ENCODE data around the gene CORO2B.
"Not testable (repeated sequence)": the region's sequence is repeated elsewhere in the genome, so short reads cannot be mapped to it uniquely, and the experiment has no call there.

Gene CORO2B

DNA sequence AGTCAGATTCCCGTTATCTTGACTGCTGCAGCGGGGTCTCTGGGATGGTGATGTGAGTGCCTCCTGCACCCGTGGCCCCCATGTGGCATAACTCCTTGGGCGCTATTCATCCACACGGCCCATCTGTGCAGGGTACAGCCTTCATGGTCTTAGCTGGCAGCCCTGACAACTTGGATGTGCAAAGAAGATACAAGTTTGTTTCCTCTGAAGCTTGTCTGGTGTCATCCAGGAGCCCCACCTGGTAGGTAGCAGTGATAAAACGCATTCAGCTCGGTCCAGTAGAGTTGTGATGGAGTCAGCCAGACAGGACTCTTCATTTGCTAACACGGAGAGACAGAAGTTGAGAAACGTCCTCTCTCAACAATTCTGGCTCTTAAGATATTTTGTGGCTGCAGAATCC lies 53.3 kb downstream of the CORO2B start:
- no peak for DNase-seq

DNA sequence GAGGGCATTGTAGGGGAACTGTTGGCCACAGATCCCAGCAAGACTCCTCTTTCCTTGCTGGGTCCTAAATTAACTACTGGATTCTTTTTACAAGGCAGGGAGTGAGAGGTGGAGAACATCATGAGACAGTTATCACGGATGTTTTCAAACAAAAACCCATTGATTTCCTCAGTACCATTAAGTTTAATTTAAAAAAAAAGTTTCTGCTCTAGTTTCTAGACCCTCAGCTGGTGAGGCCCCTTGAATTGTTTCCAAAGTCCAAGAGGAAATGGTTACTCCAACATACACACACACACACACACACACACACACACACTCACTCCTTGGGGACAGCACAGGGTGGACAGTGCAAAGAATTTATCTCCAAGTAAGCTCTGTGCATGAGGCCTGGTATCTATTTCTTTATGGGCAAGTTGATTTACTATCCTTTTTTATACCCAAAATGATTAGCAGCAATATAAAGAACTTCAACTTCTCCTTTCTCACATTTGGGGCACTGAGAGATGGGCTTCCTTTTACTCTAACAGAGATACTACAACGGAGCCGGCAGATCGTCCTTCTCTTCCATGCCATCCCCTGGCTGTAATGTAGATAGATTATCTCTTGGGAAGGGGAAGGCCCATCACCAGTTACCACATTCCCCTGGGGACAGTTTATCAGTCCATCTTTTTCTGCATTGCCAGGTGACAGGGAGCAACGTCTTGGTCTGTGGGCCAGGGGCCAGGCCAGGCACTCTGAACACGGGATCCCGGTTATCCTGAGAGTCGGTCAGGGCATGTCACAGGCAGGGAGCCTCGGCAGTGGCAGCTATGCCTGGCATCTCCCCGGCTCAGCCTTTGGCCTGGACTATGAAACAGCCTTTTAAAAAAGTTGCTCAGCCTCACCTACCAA lies 54.7 kb downstream of the CORO2B start:
- DNase-seq = no peak

DNA sequence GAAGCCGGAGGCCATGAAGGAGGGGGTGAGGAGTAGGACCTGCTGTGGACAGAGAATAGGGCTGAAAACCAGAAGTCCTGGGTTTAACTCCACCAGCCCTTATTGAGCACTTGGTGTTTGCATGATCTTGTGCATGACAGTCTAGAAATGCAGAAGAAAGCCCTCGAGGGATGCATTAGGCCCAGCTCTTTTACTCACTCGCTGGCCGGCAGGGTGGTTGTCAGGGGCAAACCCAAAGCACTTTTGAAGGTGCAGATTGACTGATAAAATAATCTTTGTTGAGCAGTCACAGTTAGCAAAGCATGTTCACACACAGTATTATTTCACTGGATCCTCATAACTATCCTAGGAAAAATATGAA lies 55.3 kb downstream of the CORO2B start:
- no peak for DNase-seq

DNA sequence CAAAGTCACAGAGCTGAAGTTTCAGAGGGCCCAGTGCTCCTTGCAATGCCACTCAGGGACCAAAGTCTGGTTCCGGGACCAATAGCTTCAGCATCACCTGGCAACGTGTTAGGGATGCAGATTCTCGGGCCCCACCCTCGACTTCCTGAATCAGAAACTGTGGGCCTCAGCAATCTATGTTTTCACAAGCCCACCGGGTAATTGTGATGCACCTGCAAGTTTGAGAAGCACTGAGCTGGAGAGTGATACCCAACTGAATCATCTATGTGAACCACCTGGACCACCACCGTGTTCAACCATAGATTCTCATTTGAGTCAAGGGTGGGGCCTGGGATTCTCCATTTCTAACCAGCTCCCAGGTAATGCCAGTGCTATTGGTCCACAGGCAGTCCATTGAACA lies 55.7 kb downstream of the CORO2B start:
- no peak for DNase-seq

DNA sequence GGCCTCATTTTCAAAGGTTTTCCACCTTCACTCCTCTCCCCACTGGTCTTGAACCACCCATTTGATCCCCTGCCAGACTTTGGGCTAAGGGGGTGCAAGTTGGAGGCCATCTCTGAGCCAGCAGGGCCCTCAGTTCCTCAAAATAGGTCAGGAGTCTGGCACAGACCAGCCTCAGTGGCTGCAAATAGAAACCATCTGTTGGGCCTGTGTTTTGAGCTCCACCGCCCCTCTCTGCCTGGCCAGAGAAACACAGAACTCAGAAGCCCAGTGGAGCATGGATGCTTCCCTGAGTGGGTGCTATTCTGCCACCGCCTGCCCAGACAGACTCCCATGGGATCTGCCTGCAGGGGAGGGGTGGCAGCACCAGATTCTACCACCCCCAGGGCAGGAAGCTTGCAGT lies 56.3 kb downstream of the CORO2B start:
- DNase-seq = no peak

DNA sequence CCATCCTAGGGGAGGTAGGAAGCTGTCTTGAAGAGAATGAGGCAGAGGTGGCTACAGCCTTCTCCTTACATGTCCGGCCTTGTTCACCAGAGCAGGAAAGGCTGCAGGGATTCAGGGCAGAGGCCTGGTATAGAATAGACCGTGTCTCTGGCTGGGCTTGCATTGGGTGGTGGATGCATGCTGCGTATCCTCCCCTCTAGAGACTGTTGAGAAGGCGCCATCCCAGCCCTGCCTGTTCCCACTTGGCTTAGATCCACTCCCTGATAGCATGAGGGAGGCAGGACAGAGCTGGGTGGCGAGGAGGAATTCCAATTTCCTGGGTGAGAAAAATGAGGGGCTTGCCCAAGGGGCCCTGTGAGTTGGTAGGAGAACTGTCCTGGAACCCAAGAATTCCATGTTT lies 57.5 kb downstream of the CORO2B start:
- DNase-seq = no peak

DNA sequence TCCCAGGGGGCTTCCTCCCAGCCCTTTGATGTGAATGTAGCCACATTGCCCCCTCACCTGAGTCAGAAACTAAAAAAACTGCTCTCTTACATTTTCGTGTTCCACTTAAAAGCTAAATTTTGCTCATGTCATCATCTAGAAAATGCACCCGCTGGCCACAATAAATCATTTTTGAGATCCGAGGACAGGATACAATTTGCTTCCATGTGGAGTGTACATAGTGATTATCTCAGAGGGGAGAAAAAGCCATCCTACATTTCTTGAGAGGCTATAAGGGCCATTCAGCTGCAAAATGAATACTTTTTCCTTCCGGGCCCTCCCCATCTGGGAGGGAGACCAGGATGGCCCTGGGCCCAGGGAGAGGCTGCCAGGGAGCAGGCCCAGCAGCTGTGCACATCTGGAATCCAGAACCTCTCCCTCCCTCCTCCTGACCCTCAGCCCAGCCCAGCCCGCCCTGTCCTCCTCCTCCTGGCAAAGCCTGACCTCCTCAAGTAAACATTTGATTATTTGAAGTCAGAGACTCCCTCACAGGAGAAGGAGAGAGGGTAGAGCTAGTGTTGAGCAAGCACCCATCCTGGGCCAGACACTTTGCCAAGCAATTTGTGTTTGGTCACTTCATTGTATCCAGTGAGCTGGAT lies 59.1 kb downstream of the CORO2B start:
- DNase-seq = no peak

DNA sequence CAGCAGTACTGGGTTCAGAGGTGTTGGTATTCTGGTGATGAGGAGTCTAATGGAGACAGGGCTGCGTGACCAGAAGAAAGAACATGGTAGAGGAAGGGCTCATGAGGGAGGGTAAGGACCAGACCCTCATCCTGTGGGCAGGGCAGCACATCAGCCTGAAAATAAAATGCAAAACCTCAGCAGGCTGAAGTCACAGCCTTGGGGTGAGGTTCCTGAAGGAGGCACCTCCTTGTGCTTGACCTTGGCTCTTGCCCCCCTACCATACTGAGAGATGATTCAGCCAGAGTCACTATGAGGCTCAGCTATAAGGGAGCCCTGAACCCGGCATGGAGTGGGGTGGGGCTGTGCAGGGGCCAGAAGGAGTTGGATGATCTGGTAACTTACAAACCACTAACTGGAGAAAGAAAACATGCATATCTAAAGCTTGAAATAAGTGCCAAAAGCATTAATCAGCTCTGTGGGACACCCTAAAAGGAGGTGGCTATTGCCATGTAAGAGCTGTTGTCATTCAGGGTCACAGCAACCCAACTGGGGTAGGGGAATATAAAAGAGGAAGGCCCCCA lies 60.2 kb downstream of the CORO2B start:
- no peak for DNase-seq

DNA sequence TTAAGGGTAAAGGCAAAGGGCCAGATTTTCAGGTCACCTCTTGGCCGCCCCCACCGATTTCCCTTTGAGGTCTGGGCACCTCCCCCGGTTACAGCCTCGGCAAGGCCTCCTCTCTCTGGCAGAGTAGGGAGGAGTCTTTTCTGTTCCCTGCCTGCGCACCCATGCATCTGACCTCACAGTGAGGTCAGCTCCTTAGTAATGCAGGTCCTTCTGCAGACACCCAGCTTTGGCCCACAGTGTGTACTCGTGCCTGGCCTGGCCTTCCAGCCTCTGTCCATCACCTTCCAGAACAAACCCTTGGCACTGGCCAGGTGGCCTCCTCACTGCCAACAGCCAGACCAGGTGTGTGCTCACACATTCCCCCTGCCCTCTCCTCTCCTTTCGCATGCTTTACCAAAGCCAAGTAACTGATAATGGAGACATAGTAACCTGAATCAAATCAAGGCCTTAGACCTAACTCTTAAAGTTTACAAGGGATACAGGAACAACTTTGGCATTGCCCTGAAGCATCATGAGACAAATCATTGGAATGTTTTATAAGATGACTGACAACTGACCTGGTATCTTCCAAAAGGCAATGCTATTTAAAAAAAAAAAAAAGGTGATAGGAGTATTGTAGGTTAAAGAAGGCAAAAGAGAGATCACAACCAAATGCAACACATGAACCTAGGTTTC lies 61.3 kb downstream of the CORO2B start:
- DNase-seq = no peak

DNA sequence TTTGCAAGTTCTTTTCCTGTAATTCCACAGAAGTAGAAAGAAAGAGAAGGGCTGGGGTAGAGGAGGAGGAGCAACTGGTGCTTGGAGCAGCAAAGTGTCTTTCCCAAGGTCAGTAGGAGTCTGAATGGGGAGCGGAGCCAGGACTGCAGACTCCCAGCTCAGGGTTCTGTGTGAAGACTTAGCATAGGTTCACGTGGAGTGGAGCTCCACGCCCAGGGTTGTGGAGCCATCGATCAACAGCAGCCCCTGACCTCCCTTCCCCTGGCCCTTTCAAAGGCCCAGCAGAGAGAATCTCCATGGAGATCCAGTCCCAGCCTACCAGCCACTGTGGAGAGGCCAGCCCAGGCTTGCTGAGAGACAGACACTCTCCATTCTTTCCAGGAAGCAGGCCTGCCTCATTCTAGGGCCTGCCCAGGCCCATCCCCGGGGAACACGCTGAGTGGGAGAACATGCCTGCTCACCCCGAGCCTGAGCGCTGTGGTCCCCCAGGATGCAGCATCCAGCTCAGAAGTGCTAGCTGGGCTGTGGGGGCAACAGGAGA lies 62.1 kb downstream of the CORO2B start:
- DNase-seq = no peak

DNA sequence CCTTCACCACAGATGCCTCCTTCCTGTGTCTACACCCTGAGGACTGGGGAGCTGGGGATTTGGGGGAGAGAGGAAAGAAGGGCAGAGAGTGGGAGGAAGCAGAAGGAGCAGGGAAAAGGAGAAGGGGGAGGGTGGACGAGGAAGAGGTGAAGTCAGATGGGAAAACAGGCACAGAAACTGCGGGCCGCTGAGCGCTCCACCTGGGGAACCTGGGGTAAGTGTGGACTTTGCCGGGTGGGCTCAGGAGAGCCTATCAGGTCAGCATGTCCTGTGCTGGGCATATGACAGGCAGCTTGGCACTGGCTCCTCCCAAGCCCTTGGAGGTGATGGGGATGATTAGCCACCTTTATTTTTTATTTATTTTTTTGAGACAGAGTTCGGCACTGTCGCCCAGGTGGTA lies 62.6 kb downstream of the CORO2B start:
- DNase-seq = no peak

DNA sequence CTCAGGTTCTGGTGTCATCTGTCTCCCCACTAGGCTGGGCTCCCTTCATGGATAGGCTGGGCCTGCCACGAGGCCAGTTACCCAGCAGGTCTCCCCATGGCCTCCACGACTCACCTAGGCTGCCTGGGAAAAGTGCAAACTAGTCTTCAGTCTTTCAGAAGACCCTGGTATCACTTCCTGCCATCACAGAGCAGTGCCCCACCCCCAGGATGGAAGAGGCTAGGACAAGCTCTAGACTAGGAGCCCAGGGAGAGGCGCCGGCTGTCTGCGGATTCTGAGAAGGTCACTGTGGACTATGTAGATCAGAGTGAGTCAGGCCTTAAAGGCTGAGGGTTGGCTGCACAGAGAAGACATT lies 63.7 kb downstream of the CORO2B start:
- no peak for DNase-seq

DNA sequence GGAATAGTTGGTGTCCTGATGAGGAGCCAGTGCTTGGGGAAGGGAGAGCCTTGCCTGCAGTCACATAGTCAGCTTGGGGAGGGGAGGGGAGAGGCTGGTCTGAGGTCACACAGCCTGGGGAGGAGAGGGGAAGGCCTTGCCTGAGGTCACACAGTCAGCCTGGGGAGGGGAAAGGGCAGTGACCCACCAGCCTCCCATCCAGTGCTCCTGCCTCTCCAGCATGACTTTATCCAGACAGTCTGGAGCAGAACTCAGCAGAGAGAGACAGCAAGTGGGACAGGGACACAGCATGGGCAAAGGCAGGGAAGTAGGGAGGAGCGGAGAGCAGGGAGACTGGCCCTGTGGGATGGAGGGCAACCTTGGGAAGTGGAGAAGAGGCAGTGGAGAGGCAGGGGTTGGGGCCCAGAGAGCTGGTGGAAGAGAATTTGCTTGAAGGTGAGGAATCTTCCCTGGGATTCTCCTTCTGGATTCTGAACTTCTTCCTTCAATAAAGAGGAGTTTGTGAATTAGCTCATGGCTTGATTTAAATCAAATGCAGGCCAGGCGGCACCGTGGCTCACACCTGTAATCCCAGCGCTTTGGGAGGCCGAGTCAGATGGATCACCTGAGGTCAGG lies 64.5 kb downstream of the CORO2B start:
- DNase-seq = no peak

DNA sequence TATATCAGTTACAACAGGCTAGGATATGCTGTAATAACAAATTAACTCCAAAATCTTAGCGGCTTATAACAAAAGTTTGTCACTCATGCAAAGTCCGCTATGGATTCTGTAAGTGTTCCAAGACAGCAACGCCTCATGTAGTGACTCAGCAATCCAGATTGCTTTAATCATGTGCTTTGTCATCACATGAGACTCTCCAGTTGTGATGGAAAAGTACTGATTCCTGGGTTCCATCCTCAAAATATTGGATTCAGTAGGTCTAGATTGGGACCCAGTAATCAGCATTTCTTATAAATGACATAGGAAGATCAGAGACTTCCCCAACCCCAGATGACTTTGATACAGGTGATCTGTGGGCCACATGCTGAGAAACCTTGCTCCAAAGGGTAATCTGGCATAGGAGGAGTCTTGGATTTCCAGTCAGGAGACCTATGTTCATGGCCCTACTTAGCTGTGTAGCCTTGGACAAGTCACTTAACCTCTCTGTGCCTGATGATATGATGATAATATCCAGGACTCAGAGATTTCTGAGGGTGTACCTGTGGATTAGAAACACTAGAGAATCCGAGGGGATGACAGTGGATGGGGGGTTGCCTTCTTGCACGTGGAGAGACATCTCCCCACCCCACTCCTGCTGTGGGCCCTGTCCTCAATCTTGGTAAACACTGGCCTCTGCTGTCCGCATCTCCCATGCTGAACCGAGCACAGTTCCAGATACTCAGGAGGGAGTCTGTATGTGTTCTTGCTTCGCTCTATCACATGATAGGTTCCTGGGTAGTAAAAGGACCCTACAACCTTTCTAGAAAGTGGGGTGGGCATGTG lies 65.5 kb downstream of the CORO2B start:
- no peak for DNase-seq

DNA sequence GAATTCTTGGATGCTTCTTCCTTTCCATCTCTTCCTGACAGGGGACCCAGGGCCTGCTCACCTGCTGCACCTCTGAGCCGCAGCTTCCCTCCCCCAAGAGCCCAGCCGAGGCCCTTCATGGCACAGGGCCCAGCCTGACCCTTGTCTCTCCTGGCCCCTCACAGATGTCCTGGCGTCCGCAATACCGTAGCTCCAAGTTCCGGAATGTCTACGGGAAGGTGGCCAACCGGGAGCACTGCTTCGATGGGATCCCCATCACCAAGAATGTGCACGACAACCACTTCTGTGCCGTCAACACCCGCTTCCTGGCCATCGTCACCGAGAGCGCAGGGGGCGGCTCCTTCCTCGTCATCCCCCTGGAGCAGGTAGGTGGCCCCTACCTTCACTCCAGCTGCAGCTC lies 66.2 kb downstream of the CORO2B start:
- no peak for DNase-seq

DNA sequence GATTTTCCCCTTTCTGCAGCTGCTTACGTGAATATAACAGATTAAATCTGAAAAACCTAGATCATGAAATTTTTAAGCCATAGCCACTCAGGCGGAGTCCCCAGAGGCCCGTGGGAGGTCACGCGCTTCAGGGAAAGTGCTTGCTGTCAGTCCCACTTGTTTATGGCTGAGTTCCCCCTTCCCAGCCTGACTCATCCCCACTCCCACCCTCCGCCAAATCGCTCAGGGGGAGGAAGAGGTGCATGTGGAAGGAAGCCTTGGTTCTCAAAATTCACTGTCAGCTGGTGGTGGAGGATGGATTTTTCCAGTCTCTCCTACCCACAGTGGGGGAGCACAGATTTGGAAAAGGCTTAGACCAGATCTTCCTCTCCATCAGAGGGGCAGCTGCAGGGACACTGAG lies 67.4 kb downstream of the CORO2B start:
- DNase-seq = no peak

DNA sequence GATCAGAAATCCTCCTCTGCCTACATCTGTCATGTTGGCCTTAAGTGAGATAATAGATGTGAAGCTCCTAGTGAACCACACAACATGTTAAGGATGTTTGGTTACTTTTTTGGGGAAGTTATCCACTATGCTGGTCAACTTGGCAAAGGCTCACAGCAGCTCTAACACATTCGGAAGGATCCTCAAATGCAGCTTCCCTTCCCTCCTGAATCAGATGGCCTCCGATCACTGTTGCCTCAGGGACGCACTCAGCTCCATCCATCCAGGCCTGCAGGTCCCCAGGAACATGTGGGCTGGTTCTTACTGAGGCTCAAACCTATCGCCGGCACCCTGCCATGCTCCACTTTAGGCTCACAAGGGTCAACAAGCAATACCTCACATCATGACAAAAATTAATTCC lies 67.9 kb downstream of the CORO2B start:
- DNase-seq = no peak

DNA sequence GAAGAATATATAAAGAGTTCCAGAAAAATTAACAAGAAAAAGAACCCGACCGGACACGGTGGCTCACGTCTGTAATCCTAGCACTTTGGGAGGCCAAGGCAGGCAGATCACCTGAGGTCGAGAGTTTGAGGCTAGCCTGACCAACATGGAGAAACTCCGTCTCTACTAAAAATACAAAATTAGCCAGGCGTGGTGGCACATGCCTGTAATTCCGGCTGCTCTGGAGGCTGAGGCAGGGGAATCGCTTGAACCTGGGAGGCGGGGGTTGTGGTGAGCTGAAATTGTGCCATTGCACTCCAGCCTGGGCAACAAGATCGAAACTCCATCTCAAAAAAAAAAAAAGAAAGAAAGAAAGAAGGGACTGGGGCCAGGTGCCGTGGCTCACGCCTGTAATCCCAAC lies 68.6 kb downstream of the CORO2B start:
- not testable (repeated sequence) for DNase-seq

DNA sequence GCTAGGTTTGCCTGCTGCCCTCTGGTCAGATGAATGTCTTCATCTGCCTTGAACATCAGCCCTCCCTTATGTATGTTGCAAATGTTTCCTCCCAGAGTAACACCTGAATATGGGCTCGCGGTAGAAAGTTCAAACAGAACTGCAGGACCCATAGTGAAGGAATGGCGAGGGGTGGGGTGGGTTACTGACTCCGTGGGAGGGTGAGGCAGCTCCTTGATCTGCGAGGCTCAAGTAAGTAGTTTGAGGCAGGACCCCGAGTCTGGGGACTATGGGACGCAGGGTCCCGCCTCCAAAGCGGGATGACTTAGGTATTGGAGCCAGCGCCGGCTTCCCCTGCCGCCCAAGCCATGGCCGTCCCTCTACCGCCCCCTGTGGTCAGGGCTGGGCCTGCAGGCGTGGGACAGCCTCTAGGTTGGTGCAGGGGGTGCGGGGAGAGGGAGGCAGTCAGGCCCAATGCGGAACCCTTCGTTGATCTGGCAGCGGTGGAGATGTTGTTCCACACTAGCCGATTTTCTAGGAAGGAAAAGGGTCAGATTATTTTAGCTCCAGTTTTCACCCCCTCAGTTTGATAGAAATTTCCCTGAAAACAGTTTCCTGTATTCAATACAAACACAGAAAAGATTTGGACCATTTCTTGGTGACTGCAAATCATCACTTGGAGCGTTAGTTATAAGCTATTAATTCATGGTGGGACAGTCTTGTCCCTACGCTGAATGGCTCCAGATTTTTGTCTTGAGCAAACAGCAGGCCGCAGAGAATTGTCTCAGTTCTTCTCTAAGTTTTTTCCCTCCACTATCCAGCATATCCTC lies 72.3 kb downstream of the CORO2B start:
- DNase-seq = no peak

DNA sequence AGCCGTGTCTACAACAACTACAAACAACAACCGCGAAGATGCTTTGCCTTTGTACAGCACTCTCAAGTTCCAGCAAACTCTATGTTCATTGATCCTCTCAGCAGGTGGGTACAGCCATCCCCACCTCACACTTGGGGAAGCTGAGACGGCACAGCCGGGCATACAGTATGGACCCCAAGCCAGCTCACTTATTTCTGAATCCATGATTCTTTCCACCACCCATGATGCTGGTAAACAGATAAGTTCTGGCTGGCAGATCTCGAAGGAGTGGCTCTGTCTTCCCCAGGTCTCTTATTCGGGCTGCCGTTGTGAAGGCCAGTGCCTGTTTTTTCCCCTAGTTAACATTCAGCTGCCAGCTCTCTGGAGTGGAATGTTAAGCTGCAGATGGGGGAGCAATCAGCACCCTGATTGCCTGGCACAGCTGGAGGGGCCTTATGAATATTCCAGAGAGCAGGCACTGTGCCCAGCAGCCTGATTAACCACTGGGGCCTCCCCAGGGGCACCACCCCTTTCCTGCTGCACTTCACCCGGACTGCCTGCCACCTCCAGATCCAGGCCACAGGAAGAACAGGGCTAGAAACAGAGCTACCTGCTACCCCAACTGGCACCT lies 73.2 kb downstream of the CORO2B start:
- no peak for DNase-seq

Data from bone marrow (tissue), 2 donors.